SK-MEL-5 (cell line): ENCODE data around the gene ALDH5A1. TPM values are rescaled to one million over a fixed set of nuclear protein-coding genes. Genes with fewer than 3 reads are reported as not detected.
A peak's percentile ranks its signal among the peaks of the same experiment; 100 is the strongest.
"Not testable (repeated sequence)": the region's sequence is repeated elsewhere in the genome, so short reads cannot be mapped to it uniquely, and the experiment has no call there.

ENCODE experiments used
- DNase-seq: peaks from one replicate; pipeline ENCODE4 v3.0.0-alpha.2; 2016; ENCODE audit warnings: low read depth, low spot score
- in situ Hi-C: cut with HindIII; loops from 2 replicates; pipeline ENCODE4 v1.10.0; 2016; ENCODE audit warnings: low sequenced_read_pairs, high pct_unique_total_duplicates, low pct_unique_long_range_greater_than_20kb
- total RNA-seq: library from RNA; depleted of rRNA; stranded (reverse); fragments of >200 nt; shearing (Covaris generic); gene quantifications from 2 replicates; pipeline ENCODE4 v1.2.3, GENCODE V29; 2014

Gene ALDH5A1
- total RNA-seq, 1 experiment from 2014 or later, result 6.1 TPM

DNA sequence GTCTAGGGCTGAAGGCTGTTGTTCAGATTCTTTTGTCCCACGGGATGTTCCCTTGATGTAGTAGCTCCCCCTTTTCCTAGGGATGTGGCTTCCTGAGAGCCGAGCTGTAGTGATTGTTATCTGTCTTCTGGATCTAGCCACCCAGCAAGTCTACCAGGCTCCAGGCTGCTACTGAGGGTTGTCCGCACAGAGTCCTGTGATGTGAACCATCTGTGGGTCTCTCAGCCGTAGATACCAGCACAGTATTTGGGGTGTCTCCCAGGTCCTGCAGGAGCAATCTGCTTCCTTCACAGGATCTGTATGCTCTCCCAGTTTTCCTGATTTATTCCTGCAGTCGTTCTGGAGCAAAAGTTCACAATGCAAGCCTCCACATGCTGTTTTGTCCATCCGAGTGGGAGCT is 17.2 kb downstream of the ALDH5A1 start:
- DNase-seq, in situ Hi-C loops: not testable (repeated sequence)

- in situ Hi-C loops, result no loop called here
- DNase-seq, result no peak
These were observed 18.8 kb downstream of the ALDH5A1 start for GRCh38 chr6:24513602-24514001.

DNA sequence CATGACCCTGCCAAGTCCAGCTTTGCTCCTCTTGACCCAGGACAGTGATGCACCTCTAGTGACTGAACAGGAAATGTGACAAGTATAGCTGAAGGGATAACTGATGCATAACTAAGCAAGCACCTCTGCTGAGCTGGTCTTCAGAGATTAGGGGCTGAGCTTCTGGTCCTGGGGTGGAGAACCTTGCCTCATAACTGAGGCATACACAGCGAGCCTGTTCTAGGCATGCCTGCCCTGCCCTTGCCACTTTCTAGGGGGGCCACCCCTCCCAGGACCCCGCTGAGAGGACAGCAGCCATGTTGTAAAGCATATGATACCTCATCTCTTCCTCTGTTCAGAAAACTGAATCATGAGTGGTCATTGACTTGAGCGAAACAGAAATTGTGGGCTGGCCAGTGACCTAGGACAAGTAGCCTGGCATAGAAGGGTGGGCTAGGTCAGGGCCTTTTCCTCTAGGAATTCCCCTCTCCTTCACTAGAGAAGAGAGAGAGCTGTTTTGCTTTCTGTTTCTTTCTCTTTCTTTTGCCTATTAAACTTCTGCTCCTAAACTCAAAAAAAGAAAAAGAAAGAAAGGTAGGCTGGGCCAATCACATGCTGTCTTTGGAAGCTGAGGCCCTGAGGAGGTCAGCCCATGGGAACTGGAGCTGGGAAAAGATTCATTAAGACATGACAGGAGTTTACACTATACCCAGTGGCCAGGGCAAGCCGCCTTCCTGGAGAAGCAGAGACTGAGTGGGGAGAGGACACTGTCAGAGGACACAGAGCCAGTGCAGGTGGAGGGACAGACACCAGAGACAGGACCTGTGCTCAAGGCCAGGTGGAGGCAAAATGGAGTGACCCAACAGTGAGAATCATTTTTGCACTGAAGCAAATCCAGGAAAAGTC is 23.1 kb downstream of the ALDH5A1 start:
- no peak for DNase-seq
- in situ Hi-C loops, result no loop called here

DNA sequence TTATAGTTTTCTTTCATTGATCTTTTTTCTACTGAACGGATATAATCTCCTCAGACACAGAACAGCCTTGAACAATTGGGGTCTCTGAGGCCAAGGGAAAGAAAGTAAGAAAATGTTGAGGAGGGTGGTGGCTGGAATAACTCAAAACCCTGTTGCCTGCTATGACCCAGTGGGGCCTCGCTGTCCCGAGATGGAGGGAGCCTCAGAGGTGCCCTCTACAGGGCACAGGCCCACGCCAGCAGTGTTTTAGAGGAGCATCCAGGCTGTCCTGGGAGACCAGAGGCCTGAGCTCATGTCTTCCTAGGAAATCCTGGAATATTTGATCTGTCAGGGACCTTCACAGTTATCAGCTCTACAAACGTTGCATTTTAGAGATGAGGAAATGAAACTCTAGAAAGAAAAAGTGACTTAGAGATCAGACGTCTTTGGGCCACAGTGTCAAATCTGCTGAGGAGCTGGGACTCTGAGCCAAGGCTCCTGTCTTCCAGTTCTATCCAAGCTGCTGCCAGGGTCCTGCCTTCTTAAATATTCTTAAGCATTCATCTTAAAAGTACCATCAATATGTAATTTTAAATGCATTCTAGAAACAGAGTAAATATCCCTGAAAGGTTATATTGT is 26.3 kb downstream of the ALDH5A1 start:
- in situ Hi-C loops, result no loop called here
- peak; percentile 78 for DNase-seq

DNA sequence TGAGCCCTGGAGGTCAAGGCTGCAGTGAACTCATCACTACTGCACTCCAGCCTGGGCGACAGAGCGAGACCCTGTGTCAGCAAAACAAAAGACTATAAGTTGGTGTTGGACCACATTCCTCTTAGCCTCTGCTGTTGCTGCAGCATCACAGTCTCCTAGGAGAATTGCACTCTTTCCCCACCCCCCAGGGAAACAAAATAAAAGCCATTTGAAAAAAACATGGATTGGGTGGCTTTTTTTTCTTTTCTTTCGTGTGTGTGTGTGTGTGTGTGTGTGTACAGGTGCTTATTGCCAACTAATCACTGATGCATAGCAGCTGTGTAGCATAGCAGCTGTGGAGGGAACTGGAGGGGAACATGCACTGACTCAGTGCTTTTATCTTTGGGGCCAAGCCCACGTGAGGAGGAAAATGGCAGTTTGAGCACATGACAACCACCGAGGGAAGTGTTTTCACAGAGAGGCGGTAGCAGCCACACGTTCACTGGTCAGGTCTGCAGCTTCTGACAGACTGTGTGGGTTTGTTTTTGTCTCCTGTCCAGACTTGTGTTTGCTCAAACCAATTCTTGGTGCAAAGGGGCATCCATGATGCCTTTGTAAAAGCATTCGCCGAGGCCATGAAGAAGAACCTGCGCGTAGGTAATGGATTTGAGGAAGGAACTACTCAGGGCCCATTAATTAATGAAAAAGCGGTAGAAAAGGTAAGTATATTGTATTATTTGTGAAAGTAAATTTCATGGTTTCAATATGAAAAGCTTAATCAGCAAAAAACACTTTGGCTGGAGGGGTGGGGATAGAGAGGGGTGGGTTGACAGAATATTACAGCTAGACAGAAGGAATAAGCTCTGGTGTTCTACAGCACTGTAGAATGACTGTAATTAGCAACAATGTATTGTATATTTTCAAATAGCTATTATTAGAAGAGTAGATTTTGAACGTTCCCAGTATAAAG is 27.7 kb downstream of the ALDH5A1 start:
- in situ Hi-C loops, result no loop called here
- peak; percentile 33 for DNase-seq

- DNase-seq, result no peak
- in situ Hi-C loops, result no loop called here
These were observed 29.6 kb downstream of the ALDH5A1 start for GRCh38 chr6:24524329-24524728.

- DNase-seq, result peak; percentile 86
- in situ Hi-C loops, result no loop called here
These were observed 30.0 kb downstream of the ALDH5A1 start for GRCh38 chr6:24524805-24525204.

GRCh38 chr6:24529985-24530384 is 35.2 kb downstream of the ALDH5A1 start:
- in situ Hi-C loops, result no loop called here
- no peak for DNase-seq

DNA sequence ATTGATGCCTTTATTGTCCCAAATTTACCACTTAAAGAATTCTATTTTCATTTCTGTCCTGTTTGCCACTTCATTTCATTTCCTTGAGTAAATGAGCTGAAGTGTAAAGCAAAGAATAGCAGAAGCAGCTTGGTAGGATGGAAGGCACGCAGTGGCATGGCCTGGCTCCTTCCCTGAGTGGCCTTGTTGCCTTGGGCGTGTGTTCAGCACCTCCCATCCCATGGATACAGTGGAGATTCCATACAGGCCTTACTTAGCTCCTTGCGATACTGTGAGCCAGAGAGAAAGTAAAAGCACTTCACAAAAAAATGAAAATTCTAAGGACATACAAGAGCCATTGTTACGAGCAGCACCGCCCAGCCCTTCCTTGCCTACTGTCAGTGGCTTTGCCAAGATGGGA is 39.6 kb downstream of the ALDH5A1 start:
- in situ Hi-C loops, result no loop called here
- DNase-seq, result no peak

DNA sequence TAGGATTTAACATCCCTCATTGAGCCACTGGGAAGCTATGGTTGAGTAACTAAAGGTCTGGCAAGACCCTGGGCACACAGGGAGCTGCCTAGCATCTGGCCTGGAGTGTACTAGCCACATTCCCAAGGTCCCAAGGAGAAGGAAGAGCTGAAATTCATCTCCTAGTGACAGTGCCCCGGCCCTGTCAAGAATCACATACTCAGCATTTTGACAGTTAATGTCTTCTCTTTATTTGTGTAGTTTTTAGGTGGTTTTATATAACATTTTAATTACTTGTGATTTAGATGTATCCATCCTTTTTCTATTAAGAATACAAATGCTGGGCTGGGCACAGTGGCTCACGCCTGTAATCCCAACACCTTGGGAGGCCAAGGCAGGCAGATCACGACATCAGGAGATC is 40.4 kb downstream of the ALDH5A1 start:
- in situ Hi-C loops, result no loop called here
- DNase-seq, result no peak

- DNase-seq, result no peak
- in situ Hi-C loops, result no loop called here
These were observed 41.7 kb downstream of the ALDH5A1 start for GRCh38 chr6:24536466-24536865.

DNA sequence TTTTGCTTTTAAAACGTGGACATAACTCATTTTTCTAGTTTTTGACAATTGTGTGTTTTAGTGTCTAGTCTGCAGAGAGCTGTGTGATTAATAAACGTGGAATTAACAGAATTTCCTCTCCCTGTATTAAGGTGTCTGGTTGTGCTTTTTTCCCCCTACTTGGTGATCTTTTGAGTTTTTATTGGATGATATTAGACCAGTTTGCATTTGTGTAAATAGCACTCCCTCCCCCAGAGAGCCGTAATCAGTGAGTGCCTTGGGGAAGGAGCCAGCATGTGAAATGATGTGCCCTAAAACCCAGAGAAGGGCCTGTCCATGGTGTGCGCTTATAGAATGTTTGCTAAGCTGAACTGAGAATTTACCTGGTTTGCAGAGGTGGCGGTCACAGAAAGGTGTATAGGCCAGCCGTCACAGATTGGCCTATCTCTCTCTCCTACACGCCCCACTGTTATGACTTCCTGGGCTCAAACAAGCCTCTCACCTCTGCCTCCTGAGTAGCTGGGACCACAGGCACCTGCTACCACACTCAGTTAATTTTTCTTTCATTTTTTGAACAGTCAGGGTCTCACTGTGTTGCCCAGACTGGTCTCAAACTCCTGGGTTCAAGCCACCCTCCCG is 42.4 kb downstream of the ALDH5A1 start:
- in situ Hi-C loops, result no loop called here
- DNase-seq, result no peak

- in situ Hi-C loops, result no loop called here
These were observed 43.1 kb downstream of the ALDH5A1 start for GRCh38 chr6:24537771-24538385.

GRCh38 chr6:24539416-24539815 is 44.6 kb downstream of the ALDH5A1 start:
- DNase-seq, result no peak
- in situ Hi-C loops, result no loop called here

More at GRCh38 chr6:24537771-24538385, 43.1 kb downstream of the ALDH5A1 start:
- no peak for DNase-seq

GRCh38 chr6:24540197-24540596 is 45.4 kb downstream of the ALDH5A1 start:
- no peak for DNase-seq
- in situ Hi-C loops, result no loop called here

DNA sequence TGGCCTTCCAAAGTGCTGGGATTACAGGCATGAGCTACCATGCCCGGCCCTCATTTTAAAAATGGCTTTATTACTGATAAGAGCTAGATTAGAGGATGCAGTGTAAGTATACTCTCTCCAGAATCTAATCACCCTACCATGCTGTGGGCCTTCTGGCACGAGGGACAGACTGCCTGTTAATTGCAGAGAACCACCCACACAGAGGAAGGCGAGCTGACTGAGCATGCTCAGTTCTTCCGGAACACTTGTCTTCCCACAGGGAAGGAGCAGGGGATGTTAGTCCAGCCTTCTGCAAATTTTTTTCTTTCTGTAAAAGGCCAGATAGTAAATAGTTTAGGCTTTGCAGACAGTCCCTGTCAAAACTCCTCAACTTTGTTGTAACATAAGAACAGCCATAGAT is 48.9 kb downstream of the ALDH5A1 start:
- DNase-seq, result no peak
- in situ Hi-C loops, result no loop called here

DNA sequence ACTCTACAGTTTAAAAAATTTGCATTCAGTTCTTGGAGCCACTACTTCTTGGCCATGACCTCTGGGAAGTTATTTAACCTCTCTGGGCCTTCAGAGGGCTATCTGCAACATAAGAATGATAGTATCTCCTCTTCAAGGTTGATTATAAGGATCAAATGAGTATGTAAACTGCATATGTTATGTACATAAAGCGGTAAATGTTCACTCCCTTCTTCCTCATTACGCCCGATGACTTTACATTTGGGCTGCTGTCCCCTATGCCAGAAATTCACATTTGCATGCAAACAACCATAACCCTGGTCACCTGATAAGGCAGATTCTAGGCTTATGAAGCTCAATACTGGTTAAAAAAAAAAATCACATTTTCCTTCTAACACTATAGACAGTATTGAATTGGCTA is 50.4 kb downstream of the ALDH5A1 start:
- no peak for DNase-seq

More for the DNA sequence above, 50.4 kb downstream of the ALDH5A1 start:
- in situ Hi-C loops, result no loop called here
